ENCODE data around the gene LYZL4.

The LYZL4 gene

GRCh38 chr3:42410370-42411131 is at the start of gene LYZL4:
TSS of gene LYZL4 (minus strand) at chr3:42410610. CDS start at chr3:42407251, 3,359 bp downstream.
- no peak for DNase-seq

GRCh38 chr3:42459151-42459550 is 48.7 kb upstream of the LYZL4 start:
- no peak for DNase-seq

GRCh38 chr3:42456211-42456610 is 45.8 kb upstream of the LYZL4 start:
- DNase-seq = no peak

- DNase-seq = no peak
Observed at GRCh38 chr3:42451546-42452230, 41.3 kb upstream of the LYZL4 start.

- DNase-seq = no peak
Observed at GRCh38 chr3:42451116-42451515, 40.7 kb upstream of the LYZL4 start.

- DNase-seq = no peak
Observed at GRCh38 chr3:42450567-42450966, 40.2 kb upstream of the LYZL4 start.

GRCh38 chr3:42447481-42447880 is 37.1 kb upstream of the LYZL4 start:
- DNase-seq = no peak

- no peak for DNase-seq
Observed at GRCh38 chr3:42446111-42447050, 36.0 kb upstream of the LYZL4 start.

GRCh38 chr3:42443819-42444436 is 33.5 kb upstream of the LYZL4 start:
- DNase-seq = peak; percentile 71 to 80

- no peak for DNase-seq
Observed at GRCh38 chr3:42443292-42443691, 32.9 kb upstream of the LYZL4 start.

GRCh38 chr3:42442640-42443039 is 32.2 kb upstream of the LYZL4 start:
- DNase-seq = no peak

GRCh38 chr3:42441791-42442190 is 31.4 kb upstream of the LYZL4 start:
- no peak for DNase-seq

- no peak for DNase-seq
Observed at GRCh38 chr3:42440924-42441323, 30.5 kb upstream of the LYZL4 start.

- no peak for DNase-seq
Observed at GRCh38 chr3:42439261-42440115, 29.1 kb upstream of the LYZL4 start.

- no peak for DNase-seq
Observed at GRCh38 chr3:42438758-42439157, 28.3 kb upstream of the LYZL4 start.

GRCh38 chr3:42438193-42438592 is 27.8 kb upstream of the LYZL4 start:
- DNase-seq = no peak

GRCh38 chr3:42434777-42435380 is 24.5 kb upstream of the LYZL4 start:
- DNase-seq = no peak

GRCh38 chr3:42432485-42432884 is 22.1 kb upstream of the LYZL4 start:
- DNase-seq = no peak

GRCh38 chr3:42430781-42431532 is 20.5 kb upstream of the LYZL4 start:
- no peak for DNase-seq

GRCh38 chr3:42428830-42429229 is 18.4 kb upstream of the LYZL4 start:
- no peak for DNase-seq

Data from activated CD4-positive, alpha-beta T cell treated with anti-CD3 and anti-CD28 coated beads, Interleukin-2, amount 50 U/mL, for 4 hours (primary cell).